H9 (cell line): ENCODE results near the gene TMEM271. TPM values are rescaled to one million over a fixed set of nuclear protein-coding genes. Genes with fewer than 3 reads are reported as not detected.

Experiments
- DNase-seq: peaks from one replicate; pipeline ENCODE4 v3.0.0-alpha.2; 2017
- H2AFZ ChIP-seq: one replicate; pipeline ENCODE4 v1.6.1; 2013; ENCODE audit warnings: mild to moderate bottlenecking, low read length, control low read depth, moderate library complexity
- H2AK5ac ChIP-seq: 2 replicates; pipeline ENCODE4 v1.6.1; 2013; ENCODE audit warnings: low read length, control low read depth, mixed read lengths; ENCODE audit not compliant: insufficient read length
- H2BK120ac ChIP-seq: one replicate; pipeline ENCODE4 v1.6.1; 2013; ENCODE audit warnings: low read depth, mild to moderate bottlenecking, low read length, control low read depth, inconsistent platforms; ENCODE audit not compliant: poor library complexity, severe bottlenecking
- H2BK12ac ChIP-seq: 2 replicates; pipeline ENCODE4 v1.6.1; 2013; ENCODE audit warnings: low read length, control low read depth, mixed read lengths, low read depth; ENCODE audit not compliant: insufficient read length
- H2BK15ac ChIP-seq: 2 replicates; pipeline ENCODE4 v1.6.1; 2013; ENCODE audit warnings: low read depth, low read length, control low read depth
- H2BK20ac ChIP-seq: one replicate; pipeline ENCODE4 v1.6.1; 2013; ENCODE audit warnings: low read depth, mild to moderate bottlenecking, low read length, control low read depth, inconsistent platforms; ENCODE audit not compliant: poor library complexity, severe bottlenecking
- H2BK5ac ChIP-seq: 2 replicates; pipeline ENCODE4 v1.6.1; 2013; ENCODE audit warnings: low read length, control low read depth, mixed read lengths; ENCODE audit not compliant: insufficient read length
- H3K14ac ChIP-seq: 2 replicates; pipeline ENCODE4 v1.6.1; 2013; ENCODE audit warnings: low read length, control low read depth; ENCODE audit not compliant: insufficient read depth
- H3K18ac ChIP-seq: 2 replicates; pipeline ENCODE4 v1.6.1; 2013; ENCODE audit warnings: low read depth, mild to moderate bottlenecking, mixed read lengths, low read length, control low read depth; ENCODE audit not compliant: insufficient read length
- H3K23ac ChIP-seq: 2 replicates; pipeline ENCODE4 v1.6.1; 2013; ENCODE audit warnings: low read length, control low read depth, mixed read lengths, low read depth; ENCODE audit not compliant: insufficient read length
- H3K23me2 ChIP-seq: 2 replicates; pipeline ENCODE4 v1.6.1; 2013; ENCODE audit warnings: low read depth, mild to moderate bottlenecking, mixed read lengths, low read length, control low read depth; ENCODE audit not compliant: insufficient read length, poor library complexity, severe bottlenecking
- H3K27ac ChIP-seq: 2 replicates; pipeline ENCODE4 v1.5.1; 2013; ENCODE audit warnings: low read length, control low read depth, mixed read lengths, low read depth; ENCODE audit not compliant: insufficient read length
- H3K27me3 ChIP-seq: 2 replicates; pipeline ENCODE4 v1.6.1; 2013; ENCODE audit warnings: low read length, control low read depth, inconsistent platforms; ENCODE audit not compliant: insufficient read depth
- H3K4ac ChIP-seq: 2 replicates; pipeline ENCODE4 v1.6.1; 2013; ENCODE audit warnings: low read depth, mild to moderate bottlenecking, control low read depth, inconsistent platforms, low read length, moderate library complexity
- H3K4me1 ChIP-seq: 2 replicates; pipeline ENCODE4 v1.6.1; 2013; ENCODE audit warnings: low read length, control low read depth, inconsistent platforms; ENCODE audit not compliant: insufficient read depth
- H3K4me2 ChIP-seq: 2 replicates; pipeline ENCODE4 v1.6.1; 2013; ENCODE audit warnings: low read length, control low read depth, mixed read lengths; ENCODE audit not compliant: insufficient read length, insufficient read depth
- H3K56ac ChIP-seq: 2 replicates; pipeline ENCODE4 v1.6.1; 2013; ENCODE audit warnings: low read depth, mild to moderate bottlenecking, mixed read lengths, low read length, control low read depth; ENCODE audit not compliant: insufficient read length
- H3K79me1 ChIP-seq: 2 replicates; pipeline ENCODE4 v1.6.1; 2013; ENCODE audit warnings: low read depth, mild to moderate bottlenecking, moderate library complexity, low read length, control low read depth, inconsistent platforms; ENCODE audit not compliant: insufficient read depth, poor library complexity, severe bottlenecking
- H3K79me2 ChIP-seq: 2 replicates; pipeline ENCODE4 v1.6.1; 2013; ENCODE audit warnings: low read length, control low read depth, inconsistent platforms; ENCODE audit not compliant: insufficient read depth
- H3K9ac ChIP-seq: 2 replicates; pipeline ENCODE4 v1.6.1; 2013; ENCODE audit warnings: low read length, control low read depth, mixed read lengths; ENCODE audit not compliant: insufficient read length; ENCODE audit errors: extremely low read depth
- H3K9me3 ChIP-seq: one replicate; pipeline ENCODE4 v1.6.1; 2013; ENCODE audit warnings: low read depth, low read length, inconsistent platforms; ENCODE audit not compliant: control insufficient read depth
- H3T11ph ChIP-seq: one replicate; pipeline ENCODE4 v1.6.1; 2013; ENCODE audit warnings: mild to moderate bottlenecking, low read length, control low read depth, inconsistent platforms
- H4K20me1 ChIP-seq: one replicate; pipeline ENCODE4 v1.6.1; 2013; ENCODE audit not compliant: control insufficient read depth, insufficient read length, insufficient read depth
- H4K5ac ChIP-seq: 2 replicates; pipeline ENCODE4 v1.6.1; 2013; ENCODE audit warnings: low read depth, mild to moderate bottlenecking, mixed read lengths, low read length, control low read depth; ENCODE audit not compliant: insufficient read length
- H4K8ac ChIP-seq: replicated peaks from 2 replicates; pipeline ENCODE4 v1.6.1; 2013; ENCODE audit warnings: low read length, control low read depth, mixed read lengths, low read depth; ENCODE audit not compliant: insufficient read length
- H4K91ac ChIP-seq: 2 replicates; pipeline ENCODE4 v1.6.1; 2013; ENCODE audit warnings: low read depth, mild to moderate bottlenecking, moderate library complexity, mixed read lengths, low read length, control low read depth; ENCODE audit not compliant: insufficient read length
- H3K27ac Mint-ChIP-seq, 3 experiments: 2 replicates in 2 of 3; 3 replicates in 1 of 3; pipeline ENCODE4 v1.8.0; 2020 to 2021; ENCODE audit warnings: mixed read lengths in 3 of 3, mild to moderate bottlenecking in 1 of 3, moderate library complexity in 1 of 3
- H3K27me3 Mint-ChIP-seq: 2 replicates; pipeline ENCODE4 v1.8.0; 2021; ENCODE audit warnings: low read depth, mild to moderate bottlenecking, moderate library complexity, mixed read lengths
- H3K36me3 Mint-ChIP-seq, 3 experiments: 2 replicates in 2 of 3; 3 replicates in 1 of 3; pipeline ENCODE4 v1.8.0; 2020 to 2021; ENCODE audit warnings: low read depth in 3 of 3, mixed read lengths in 3 of 3; ENCODE audit not compliant: insufficient read depth in 1 of 3
- H3K4me1 Mint-ChIP-seq, 2 experiments: 2 replicates each; pipeline ENCODE4 v1.8.0; 2020; ENCODE audit warnings: mixed read lengths in 2 of 2
- H3K4me3 Mint-ChIP-seq, 2 experiments: 2 replicates in 1 of 2; 3 replicates in 1 of 2; pipeline ENCODE4 v1.8.0; 2020 to 2021; ENCODE audit warnings: mild to moderate bottlenecking in 2 of 2, mixed read lengths in 2 of 2, moderate library complexity in 1 of 2
- H3K9me3 Mint-ChIP-seq, 2 experiments: 2 replicates in 1 of 2; 3 replicates in 1 of 2; pipeline ENCODE4 v1.8.0; 2020; ENCODE audit warnings: mild to moderate bottlenecking in 2 of 2, mixed read lengths in 2 of 2, moderate library complexity in 1 of 2
- CTCF ChIP-seq: fragments of 200-600 bp; sonication (generic); conservative IDR thresholded peaks from 3 replicates; pipeline ENCODE4 v1.8.0; 2021; ENCODE audit warnings: antibody characterized with exemption, mild to moderate bottlenecking
- WGBS: extraction: QIAGEN DNeasy Blood & Tissue Kit; methylation state at CpG from one replicate; pipeline ENCODE4 v1.1.7; 2013; ENCODE audit warnings: missing lambda C conversion rate, low lambda C conversion rate, mixed read lengths; ENCODE audit not compliant: insufficient read length; ENCODE audit errors: extremely low coverage; 5-methylcytosine and 5-hydroxymethylcytosine counted together
- total RNA-seq: library from RNA; stranded (reverse); gene quantifications from 2 replicates; pipeline ENCODE4 v1.2.1, GENCODE V29; 2021

The TMEM271 gene
- total RNA-seq, 1 experiment from 2014 or later: 0.09 TPM

DNA sequence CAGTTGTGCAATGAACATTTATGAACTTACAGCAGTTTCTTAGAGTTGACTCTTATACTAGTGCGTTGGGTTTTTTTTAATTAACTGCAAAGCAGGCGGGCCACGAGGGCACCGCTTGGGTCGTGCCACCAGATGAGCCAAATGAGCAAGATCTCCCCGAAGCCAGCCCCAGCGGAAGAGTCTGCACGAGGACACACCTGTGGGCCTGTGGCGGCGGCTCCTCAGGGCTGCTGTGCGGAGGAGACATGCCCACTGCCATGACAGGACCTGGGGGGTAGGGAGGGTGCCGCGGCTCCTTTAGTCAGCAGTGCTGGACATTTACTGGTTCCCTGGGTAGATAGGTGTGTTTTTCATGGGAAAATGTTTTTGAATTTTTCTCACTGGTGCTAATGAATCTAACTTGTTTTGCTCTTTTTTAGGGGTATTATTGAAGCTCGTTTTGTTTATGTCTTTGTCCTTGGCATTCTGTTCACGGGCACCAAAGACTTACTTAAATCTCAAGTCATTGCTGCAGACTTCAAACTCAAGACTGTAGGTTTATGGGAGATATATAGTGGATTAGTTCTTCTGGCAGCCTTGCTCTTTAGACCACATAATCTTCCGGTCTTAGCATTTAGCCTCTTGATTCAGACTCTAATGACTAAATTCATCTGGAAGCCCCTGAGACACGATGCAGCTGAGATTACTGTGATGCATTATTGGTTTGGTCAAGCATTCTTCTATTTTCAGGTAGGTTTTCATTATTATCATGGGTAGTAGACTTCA lies 45.9 kb downstream of the TMEM271 start:
- Histone ChIP-seq H3K4ac (no peak overlapping the region), H2BK15ac (no peak overlapping the region), H4K20me1 (no peaks in the 10 kb centered on the region), H4K8ac (no peak overlapping the region), H4K5ac (no peak overlapping the region), H2BK120ac (no peak overlapping the region), H3K79me2 (no peaks in the 10 kb centered on the region), H2BK20ac (no peak overlapping the region), H3K27me3 (no peaks in the 10 kb centered on the region), H3K4me2 (no peak overlapping the region), H2AFZ (no peak overlapping the region), H3K9me3 (no peaks in the 10 kb centered on the region), H4K91ac (no peak overlapping the region), H3K4me1 (no peaks in the 10 kb centered on the region), H3K9ac (no peak overlapping the region), H2BK12ac (no peak overlapping the region), H3K14ac (no peak overlapping the region), H3T11ph (no peak overlapping the region), H2AK5ac (no peak overlapping the region), H3K23ac (no peak overlapping the region), H3K23me2 (no peaks in the 10 kb centered on the region), H3K56ac (no peak overlapping the region), H2BK5ac (no peak overlapping the region), H3K27ac (no peak overlapping the region), H3K79me1 (no peaks in the 10 kb centered on the region), H3K18ac (no peak overlapping the region)
- no peak for DNase-seq
- Mint-ChIP-seq H3K9me3 (no peaks in the 10 kb centered on the region), H3K4me3 (no peak overlapping the region), H3K4me1 (peaks cover 0 to 3% of the 10 kb centered on the region in 2 experiments; a peak in 1 of 4 replicates), H3K27me3 (no peaks in the 10 kb centered on the region; the same call in 1 of the 2 replicates), H3K36me3 (peaks cover 38 to 76% (median 65%) of the 10 kb centered on the region in 3 experiments), H3K27ac (no peak overlapping the region)
- no peak for TF ChIP-seq CTCF
- WGBS: no CpG with 5 or more reads among the region's 17 CpGs
